Measurements from ENCODE around the gene FAM227B.

GRCh38 chr15:49387471-49387870 lies 233.1 kb downstream of the FAM227B start:
- TF ChIP-seq EZH2 (IDR thresholded peaks at IDR 0.05) (no peak), CTCF (IDR thresholded peaks at IDR 0.05) (no peak), EZH2phosphoT487 (IDR thresholded peaks at IDR 0.05) (no peak)
